Left colon (tissue), 2 donors: ENCODE results near the gene CYP24A1. TPM values are rescaled to one million over a fixed set of nuclear protein-coding genes. Genes with fewer than 3 reads are reported as not detected.
"Not testable (repeated sequence)": the region's sequence is repeated elsewhere in the genome, so short reads cannot be mapped to it uniquely, and the experiment has no call there.

Source experiments
- ATAC-seq: fragments of 200-7000 bp; cut with Tn5 transposase; one replicate; pipeline ENCODE4 v1.9.1; 2020; ENCODE audit warnings: mild to moderate bottlenecking, moderate library complexity
- DNase-seq, 2 donors: peaks; one replicate each; pipeline ENCODE4 v3.0.0-alpha.2; 2020
- intact Hi-C, 2 donors: fragments of 100-400 bp; cut with DNase I in 1 of 2; cut with micrococcal nuclease in 1 of 2; formaldehyde crosslinking; loops; one replicate each; pipeline versions ENCODE4 v1.11.2 to v1.14.0; 2022; cut with DNase I, micrococcal nuclease
- total RNA-seq, 2 donors: library from RNA; stranded (reverse); fragmentation: NEBNext Ultra II Directional; extraction: Animal tissue kit (Norgen Biotek cat#: 25700); gene quantifications; one replicate each; pipeline ENCODE4 v1.2.1, GENCODE V29; 2021
- donor health status: DM: no; HTN: no; CAD: no.
- donor health status: DM: yes; HTN: yes; CAD: no.

CYP24A1 gene
- total RNA-seq, 2 donors from 2014 or later: not detected

DNA sequence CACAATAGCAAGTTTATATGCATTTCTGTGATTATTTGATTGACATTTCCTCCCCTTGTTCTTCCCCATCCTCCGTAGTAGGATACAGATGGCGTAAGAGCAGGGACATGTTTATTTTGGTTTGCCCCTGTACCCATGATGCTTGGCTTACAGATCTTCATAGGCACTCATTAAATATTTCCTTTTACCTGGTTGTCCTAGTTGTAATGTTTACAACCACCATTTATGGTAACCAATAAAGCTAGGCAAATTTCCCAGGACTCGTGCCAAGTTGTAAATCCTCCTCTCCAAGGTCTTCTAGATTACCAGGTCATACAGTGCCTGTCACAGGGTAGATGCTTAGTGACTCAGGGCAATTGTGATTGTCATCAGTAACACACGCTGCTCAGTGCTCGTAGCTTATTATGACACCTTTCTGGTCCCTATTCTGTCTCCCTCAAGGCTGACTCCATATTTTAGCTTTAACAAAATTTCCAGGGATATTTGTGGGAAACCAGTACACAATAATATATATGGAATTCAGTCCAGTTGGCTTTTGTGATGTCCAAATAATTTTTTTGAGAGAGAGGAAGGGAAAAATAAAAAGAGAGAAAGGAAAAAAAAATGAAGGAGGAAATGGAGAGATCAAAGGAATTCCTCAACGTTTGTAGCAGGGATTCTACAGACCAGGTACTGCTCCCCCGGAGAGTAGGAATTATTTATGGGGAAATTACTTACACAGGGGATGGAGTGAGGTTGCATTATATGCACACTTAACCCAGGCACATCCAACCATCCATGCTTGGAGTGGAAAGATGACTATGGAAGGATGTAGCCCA is 24.6 kb downstream of the CYP24A1 start:
- ATAC-seq (peak; percentile 97), DNase-seq (peak; percentile 71 to 79)
- intact Hi-C loops: no loop called here

DNA sequence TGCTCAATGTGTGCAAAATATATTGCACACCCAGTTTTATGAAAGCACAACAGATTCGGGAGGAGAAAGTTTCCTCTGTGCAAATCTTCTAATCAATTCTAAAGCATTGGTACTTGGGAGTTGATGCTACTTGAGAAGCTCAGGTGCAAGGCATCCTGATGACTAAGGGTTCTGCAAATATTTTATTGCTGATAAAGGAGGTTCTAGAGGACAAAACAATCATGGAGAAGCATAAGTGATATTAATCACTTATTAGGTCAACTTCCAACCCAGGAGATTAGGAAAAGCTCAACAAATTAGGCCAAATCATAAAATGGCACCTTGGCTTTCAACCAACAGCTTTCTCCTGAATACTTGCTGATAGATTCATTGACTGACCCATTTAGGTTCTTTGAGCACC is 27.1 kb downstream of the CYP24A1 start:
- no peak for DNase-seq
- intact Hi-C loops: no loop called here
- no peak for ATAC-seq

DNA sequence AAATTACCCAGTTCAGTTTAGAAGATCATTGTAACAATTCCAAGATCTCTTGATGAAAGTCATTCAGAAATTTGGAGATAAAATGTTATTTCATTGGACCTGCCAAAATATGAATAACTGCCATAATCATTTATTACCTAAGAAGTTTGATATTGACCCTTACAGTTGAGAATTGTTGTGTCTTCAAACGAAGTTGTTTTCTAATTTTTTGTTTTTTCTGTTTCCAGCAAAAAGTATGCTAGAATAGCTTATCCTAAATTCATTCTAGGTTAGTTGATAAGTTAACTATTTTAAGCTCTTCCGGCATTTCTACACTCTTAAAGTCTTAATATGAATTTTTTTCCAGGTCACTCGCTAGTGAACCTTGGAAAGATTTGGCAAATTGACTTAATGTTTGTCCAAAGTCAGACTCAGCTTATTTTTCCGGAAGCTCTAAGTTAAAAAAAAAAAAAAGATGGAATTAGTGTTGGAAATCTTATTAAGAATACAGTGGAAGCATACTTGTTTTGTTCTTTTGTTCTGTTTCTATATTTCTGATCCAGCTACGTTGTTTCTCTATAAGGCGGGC is 28.9 kb downstream of the CYP24A1 start:
- intact Hi-C loops: no loop called here

DNA sequence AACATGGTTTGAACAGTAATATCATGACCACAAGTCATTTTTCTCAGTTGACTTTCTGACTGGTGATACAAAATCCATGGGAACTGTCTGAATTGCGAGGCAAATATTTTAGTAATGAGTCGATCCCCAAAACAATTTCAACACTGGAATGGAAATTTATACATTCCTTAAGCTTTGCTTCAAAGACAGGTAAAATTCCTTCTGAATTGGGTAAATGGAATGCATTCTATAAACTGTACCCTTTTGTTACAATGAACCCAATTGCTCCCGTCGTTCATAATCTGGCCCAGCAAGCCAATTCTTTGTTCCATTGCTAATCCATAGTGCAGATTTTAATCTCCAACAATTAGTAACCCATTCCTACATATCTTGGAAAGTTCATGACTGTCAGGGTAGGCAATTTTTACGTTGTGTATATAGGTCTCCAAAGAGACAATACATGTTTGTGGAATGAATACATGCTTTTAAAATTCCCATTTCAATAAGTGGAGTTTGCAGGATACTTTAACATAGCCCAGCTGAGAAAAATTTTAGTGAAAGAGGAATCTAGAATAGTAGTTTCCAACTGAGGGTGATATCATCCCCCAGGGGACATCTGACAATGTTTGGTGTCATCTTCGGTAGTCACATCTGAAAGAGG is 32.7 kb downstream of the CYP24A1 start:
- no peak for ATAC-seq
- intact Hi-C loops: no loop called here

More for the DNA sequence above, 28.9 kb downstream of the CYP24A1 start:
- DNase-seq: no peak
- ATAC-seq: no peak

DNA sequence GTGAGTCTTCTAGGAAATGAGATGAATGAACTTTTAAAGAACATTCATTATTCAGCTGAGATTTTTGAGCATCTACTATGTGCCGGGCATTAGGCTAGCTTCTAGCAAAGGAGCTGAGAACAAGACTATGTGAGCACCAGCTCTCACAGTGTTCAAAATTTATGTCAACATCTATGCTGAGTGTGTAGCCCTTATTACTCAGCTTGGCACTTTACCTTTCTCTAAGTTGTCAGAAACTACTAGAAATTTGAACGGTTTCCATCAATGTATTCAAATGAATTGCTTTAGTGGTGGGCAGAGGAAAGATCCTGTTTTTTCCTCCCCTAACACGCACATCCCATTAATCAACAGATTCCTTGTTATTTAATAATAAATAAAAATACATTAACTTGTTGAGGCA is 33.3 kb downstream of the CYP24A1 start:
- intact Hi-C loops: no loop called here
- no peak for ATAC-seq
- DNase-seq: no peak

More for the DNA sequence above, 32.7 kb downstream of the CYP24A1 start:
- no peak for DNase-seq

DNA sequence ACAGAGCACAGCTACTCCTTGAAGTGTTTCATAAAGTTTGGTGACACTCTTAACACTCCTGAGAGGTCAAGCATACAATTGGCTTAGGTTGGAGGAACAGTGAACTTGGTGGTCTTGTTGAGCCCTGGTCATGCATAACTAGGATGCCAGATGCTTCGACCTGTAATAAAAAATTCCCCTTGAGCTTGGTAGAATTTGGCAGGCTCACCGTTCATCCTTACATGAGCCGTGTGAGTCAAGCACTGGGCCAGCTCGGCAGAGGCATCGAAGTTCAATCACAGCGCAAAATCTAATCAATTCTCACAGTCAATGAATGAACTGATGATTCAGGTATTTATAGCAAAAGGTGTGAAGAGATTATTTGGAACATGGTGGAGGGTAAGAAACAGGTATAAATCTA is 33.7 kb downstream of the CYP24A1 start:
- intact Hi-C loops: no loop called here
- DNase-seq (no peak), ATAC-seq (no peak)

GRCh38 chr20:54139188-54139587 is 34.6 kb downstream of the CYP24A1 start:
- intact Hi-C loops: no loop called here
- no peak for ATAC-seq
- DNase-seq: no peak

DNA sequence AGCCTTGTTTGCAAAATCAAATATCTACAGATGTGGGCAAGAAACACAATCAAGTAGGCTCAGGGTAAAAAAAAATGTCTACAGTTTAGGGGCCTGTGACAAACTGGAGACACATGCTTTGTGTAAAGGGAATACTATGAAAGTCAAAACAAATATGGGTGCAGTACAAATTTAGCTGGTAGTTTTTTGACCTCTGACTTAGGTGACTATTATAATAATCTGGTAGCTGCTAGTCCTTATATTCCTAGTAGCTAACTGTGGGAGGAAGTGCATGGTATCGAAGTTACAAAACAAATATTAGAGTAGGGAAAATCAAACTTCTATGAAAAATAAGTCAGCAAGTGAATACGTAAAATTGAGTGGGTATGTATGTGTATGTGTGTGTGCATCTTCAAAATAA is 35.4 kb downstream of the CYP24A1 start:
- ATAC-seq: no peak
- DNase-seq: no peak
- intact Hi-C loops: no loop called here

DNA sequence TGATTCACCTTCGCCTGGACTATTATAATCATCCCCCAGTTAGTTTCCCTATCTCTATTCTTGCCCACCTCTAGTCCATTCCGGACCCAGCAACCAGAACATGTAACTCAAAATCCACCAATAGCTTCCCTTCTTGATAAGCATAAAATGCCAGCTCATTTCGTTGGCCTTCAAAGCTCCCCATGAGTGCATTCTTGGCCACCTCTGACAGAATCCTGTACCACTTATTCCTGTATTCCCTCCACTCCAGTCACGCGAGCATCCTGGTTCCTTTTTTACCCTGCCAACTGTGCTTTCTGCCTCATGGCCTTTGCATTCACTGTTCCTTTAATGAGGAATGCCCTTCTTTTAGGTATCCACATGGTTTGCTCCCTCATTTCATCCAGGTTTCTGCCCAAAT is 36.7 kb downstream of the CYP24A1 start:
- intact Hi-C loops: no loop called here
- DNase-seq: no peak
- no peak for ATAC-seq

GRCh38 chr20:54134445-54135220 is 39.2 kb downstream of the CYP24A1 start:
- ATAC-seq (no peak), DNase-seq (no peak)
- intact Hi-C loops: no loop called here

- intact Hi-C loops: no loop called here
These were observed 40.1 kb downstream of the CYP24A1 start for GRCh38 chr20:54133434-54134427.

GRCh38 chr20:54132612-54133433 is 41.0 kb downstream of the CYP24A1 start:
- DNase-seq (no peak), ATAC-seq (peak; percentile 45)
- intact Hi-C loops: no loop called here

More at GRCh38 chr20:54133434-54134427, 40.1 kb downstream of the CYP24A1 start:
- ATAC-seq (peak; percentile 97), DNase-seq (peak; percentile 17 to 58)

GRCh38 chr20:54131675-54132611 is 41.8 kb downstream of the CYP24A1 start:
- peak; percentile 14 for ATAC-seq
- intact Hi-C loops: no loop called here
- no peak for DNase-seq

- intact Hi-C loops, ATAC-seq, DNase-seq: not testable (repeated sequence)
These were observed 42.7 kb downstream of the CYP24A1 start for GRCh38 chr20:54131125-54131524.

- no peak for DNase-seq
- no peak for ATAC-seq
- intact Hi-C loops: no loop called here
These were observed 44.4 kb downstream of the CYP24A1 start for GRCh38 chr20:54129350-54129749.

GRCh38 chr20:54127855-54128574 is 45.8 kb downstream of the CYP24A1 start:
- ATAC-seq (no peak), DNase-seq (no peak)
- intact Hi-C loops: no loop called here
